Activated T-cell treated with anti-CD3 and anti-CD28 coated beads, Interleukin-2, amount 50 U/mL, for 4 hours (primary cell): ENCODE data around the gene NGF. TPM values are rescaled to one million over a fixed set of nuclear protein-coding genes. Genes with fewer than 3 reads are reported as not detected.

Experiments
- ATAC-seq, 2 donors: fragments of 200-7000 bp; cut with Tn5 transposase; one replicate each; pipeline ENCODE4 v1.10.0; 2021
- DNase-seq: peaks from one replicate; pipeline ENCODE4 v3.0.0-alpha.2; 2020
- H3K27me3 Mint-ChIP-seq: one replicate; pipeline ENCODE4 v1.8.0; 2021; ENCODE audit warnings: low read depth, mixed read lengths
- H3K36me3 Mint-ChIP-seq: one replicate; pipeline ENCODE4 v1.8.0; 2022; ENCODE audit warnings: mixed read lengths; ENCODE audit not compliant: insufficient read depth
- H3K4me1 Mint-ChIP-seq: one replicate; pipeline ENCODE4 v1.8.0; 2021; ENCODE audit warnings: low read depth, mixed read lengths
- H3K4me3 Mint-ChIP-seq: one replicate; pipeline ENCODE4 v1.8.0; 2021; ENCODE audit warnings: mild to moderate bottlenecking, moderate library complexity, mixed read lengths
- H3K9me3 Mint-ChIP-seq: one replicate; pipeline ENCODE4 v1.8.0; 2021; ENCODE audit warnings: mixed read lengths
- total RNA-seq, 3 donors: library from RNA; stranded (reverse); gene quantifications; one replicate each; pipeline ENCODE4 v1.2.1, GENCODE V29; 2021

Gene NGF
- total RNA-seq, 3 donors from 2014 or later, result not detected

DNA sequence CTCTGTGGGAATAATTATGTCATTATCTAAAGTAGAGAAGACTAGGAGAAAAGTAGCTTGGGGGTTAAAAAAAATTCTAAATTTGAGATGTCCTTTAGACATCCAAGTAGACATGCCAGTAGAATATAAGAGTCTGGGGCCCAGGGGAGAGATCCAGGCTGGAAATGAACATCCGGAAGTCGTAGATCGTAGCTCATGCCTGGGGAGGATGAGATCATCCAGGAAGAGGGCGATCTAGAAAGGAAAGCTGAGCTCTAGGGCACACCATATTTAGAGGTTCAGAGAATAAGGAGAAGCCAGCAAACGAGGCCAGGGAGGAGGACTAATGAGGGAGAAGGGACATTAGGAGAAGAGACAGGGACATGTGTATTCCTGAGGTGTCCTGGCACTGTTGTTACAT lies 12.2 kb downstream of the NGF start:
- Mint-ChIP-seq H3K4me3 (no peak overlapping the region), H3K9me3 (no peaks in the 10 kb centered on the region), H3K4me1 (no peaks in the 10 kb centered on the region), H3K27me3 (peaks cover 3% of the 10 kb centered on the region), H3K36me3 (no peaks in the 10 kb centered on the region)
- no peak for DNase-seq
- ATAC-seq, result no peak

GRCh38 chr1:115324649-115325420 lies 13.2 kb downstream of the NGF start:
- no peak for ATAC-seq
- no peak overlapping the region for H3K4me3 Mint-ChIP-seq

DNA sequence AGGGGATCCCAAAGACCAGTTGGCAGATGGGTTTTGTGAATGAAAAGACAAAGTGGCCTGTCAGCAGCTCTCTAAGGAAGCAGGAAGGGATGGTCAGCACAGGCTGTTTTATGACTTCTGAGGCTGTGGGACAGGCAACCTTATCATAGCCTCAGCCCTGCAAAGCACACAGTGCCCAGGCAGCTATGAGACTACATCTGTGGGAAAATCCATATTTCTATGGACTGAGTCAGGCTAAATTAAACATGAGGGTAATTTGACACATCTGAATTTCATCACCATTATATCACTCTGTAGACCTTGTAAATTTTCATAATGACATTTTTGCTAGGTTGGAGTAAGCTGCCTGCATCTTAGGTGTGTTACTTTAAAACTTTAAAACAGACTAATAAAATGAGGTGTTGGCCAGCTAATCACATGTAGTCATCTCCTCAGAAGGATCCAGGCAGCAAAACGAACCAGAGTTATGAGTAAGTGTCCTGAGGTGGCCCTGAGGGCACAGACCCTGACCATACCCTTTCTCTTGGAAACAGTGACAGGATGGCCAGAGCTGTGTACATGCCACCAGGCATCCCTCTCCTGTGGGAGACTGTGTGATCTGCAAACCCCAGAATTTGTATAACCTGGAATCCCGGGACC lies 14.6 kb downstream of the NGF start:
- Mint-ChIP-seq H3K4me3 (no peak overlapping the region), H3K36me3 (no peaks in the 10 kb centered on the region), H3K9me3 (no peaks in the 10 kb centered on the region), H3K27me3 (peaks cover 5% of the 10 kb centered on the region), H3K4me1 (no peaks in the 10 kb centered on the region)
- ATAC-seq (no peak), DNase-seq (no peak)

More at GRCh38 chr1:115324649-115325420, 13.2 kb downstream of the NGF start:
- no peak for DNase-seq
- Mint-ChIP-seq H3K27me3 (peaks cover 3% of the 10 kb centered on the region), H3K36me3 (no peaks in the 10 kb centered on the region), H3K9me3 (no peaks in the 10 kb centered on the region), H3K4me1 (no peaks in the 10 kb centered on the region)

DNA sequence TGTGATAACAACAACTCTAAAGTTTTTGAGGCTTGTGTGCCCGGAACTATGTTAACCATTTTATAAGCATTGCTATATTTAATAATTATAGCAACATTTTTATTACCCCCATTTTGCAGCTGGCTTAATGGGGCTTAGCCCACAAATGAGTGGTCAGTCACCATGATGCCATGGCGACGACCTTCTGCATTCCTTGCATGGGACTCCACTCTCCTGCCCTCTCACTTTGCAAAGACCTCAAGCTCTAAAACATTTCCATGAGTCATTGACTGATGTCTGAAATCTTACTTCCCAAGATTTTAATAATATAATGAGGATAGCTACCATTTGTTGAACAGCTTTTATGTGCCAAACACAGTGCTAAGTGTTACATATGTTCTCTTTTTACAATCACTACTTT lies 15.4 kb downstream of the NGF start:
- ATAC-seq (no peak), DNase-seq (no peak)
- Mint-ChIP-seq H3K4me1 (no peaks in the 10 kb centered on the region), H3K4me3 (no peak overlapping the region), H3K9me3 (no peaks in the 10 kb centered on the region), H3K27me3 (peaks cover 11% of the 10 kb centered on the region), H3K36me3 (no peaks in the 10 kb centered on the region)

- H3K9me3 Mint-ChIP-seq, result no peaks in the 10 kb centered on the region
- no peak for ATAC-seq
- no peak overlapping the region for H3K4me3 Mint-ChIP-seq
- H3K36me3 Mint-ChIP-seq, result no peaks in the 10 kb centered on the region
- no peak for DNase-seq
- H3K27me3 Mint-ChIP-seq, result peaks cover 16% of the 10 kb centered on the region
- H3K4me1 Mint-ChIP-seq, result no peaks in the 10 kb centered on the region
Measured at GRCh38 chr1:115320377-115320776, 17.7 kb downstream of the NGF start.

DNA sequence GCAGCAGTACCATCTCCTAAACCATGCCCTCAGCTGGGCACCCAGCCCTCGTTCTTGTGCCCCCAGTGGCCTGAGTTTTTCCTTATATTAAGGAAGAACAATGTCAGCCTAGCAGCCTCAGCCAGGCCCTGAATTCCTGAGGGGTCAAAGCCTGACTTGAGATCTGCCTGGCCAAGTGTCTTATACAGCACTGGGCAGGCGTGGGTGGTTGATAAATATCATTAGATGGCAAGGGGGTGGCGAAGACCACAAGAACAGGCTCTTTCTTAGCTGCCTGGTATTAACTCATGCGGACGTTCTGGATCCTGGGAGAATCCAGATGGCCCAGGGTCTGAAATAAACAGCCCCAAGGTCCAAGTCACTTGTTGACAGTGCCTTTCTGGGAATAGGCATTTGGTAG lies 18.3 kb downstream of the NGF start:
- DNase-seq (no peak), ATAC-seq (no peak)
- Mint-ChIP-seq H3K27me3 (peaks cover 16% of the 10 kb centered on the region), H3K9me3 (no peaks in the 10 kb centered on the region), H3K4me1 (no peaks in the 10 kb centered on the region), H3K4me3 (no peak overlapping the region), H3K36me3 (no peaks in the 10 kb centered on the region)

GRCh38 chr1:115317101-115318012 lies 20.7 kb downstream of the NGF start:
- Mint-ChIP-seq H3K4me1 (no peaks in the 10 kb centered on the region), H3K9me3 (no peaks in the 10 kb centered on the region), H3K36me3 (no peaks in the 10 kb centered on the region), H3K27me3 (peaks cover 16% of the 10 kb centered on the region), H3K4me3 (no peak overlapping the region)
- DNase-seq, result no peak
- ATAC-seq, result no peak

DNA sequence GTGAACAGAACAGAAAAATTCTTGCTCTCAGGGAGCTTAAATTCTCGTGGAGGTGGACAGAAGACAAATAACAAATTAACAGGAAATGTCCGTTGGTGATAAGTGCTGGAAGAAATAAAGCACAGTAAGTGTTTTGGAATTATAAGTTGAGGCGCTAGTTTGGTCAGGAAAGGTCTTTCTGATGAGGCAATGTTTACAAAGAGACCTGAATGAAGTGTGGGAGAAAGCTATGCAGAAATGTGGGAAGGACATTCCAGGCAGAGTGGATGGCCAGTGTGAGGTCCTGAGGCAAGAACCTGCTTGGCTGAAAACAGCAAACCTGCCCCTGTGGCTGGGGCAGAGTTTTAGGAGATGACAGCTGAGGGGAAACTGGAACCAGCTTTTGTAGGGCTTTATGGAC lies 23.3 kb downstream of the NGF start:
- no peak for DNase-seq
- peaks cover 16% of the 10 kb centered on the region for H3K27me3 Mint-ChIP-seq
- H3K9me3 Mint-ChIP-seq, result no peaks in the 10 kb centered on the region
- H3K4me3 Mint-ChIP-seq, result no peak overlapping the region
- no peaks in the 10 kb centered on the region for H3K36me3 Mint-ChIP-seq
- no peak for ATAC-seq
- H3K4me1 Mint-ChIP-seq, result no peaks in the 10 kb centered on the region

DNA sequence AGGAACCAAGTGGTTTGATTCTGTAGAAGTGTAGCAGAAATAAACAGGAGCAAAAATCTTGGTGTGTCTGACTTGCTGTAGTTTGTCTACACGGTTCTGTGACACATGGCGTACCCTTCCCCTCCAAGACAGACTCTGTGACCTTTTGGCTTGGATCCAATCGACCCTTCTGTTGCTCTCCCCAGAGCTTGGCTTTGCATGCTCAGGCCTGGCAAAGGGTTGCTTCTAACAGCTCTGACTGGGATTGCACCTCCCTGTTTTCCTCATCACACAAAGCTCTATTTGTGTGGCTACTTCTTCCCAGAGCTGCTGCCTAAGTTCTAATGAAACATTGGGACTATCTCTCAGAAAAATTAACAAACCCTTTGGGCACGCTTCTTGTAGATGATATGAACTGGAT lies 24.0 kb downstream of the NGF start:
- H3K9me3 Mint-ChIP-seq, result no peaks in the 10 kb centered on the region

DNA sequence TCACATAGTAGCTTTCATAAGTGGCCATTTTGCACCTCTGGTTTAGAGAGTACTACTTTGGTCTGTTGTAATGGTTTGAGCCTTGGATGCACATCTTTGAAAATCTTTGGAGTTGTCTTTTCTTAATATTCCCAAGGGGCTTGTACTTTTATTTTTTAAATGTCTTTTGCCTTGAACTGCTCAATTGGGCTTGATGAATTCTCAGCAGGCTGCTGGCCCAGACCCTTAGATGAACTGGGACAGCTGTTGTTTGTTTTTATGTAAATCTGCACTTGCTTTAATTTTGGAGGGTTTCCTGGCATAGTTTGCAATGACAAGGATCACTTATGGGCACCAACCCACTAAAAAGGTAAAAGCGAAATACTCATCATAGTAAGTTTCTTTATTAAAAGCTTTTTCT lies 24.9 kb downstream of the NGF start:
- no peak overlapping the region for H3K4me3 Mint-ChIP-seq
- no peaks in the 10 kb centered on the region for H3K9me3 Mint-ChIP-seq
- no peak for DNase-seq
- no peak for ATAC-seq
- no peaks in the 10 kb centered on the region for H3K36me3 Mint-ChIP-seq
- no peaks in the 10 kb centered on the region for H3K4me1 Mint-ChIP-seq
- peaks cover 9% of the 10 kb centered on the region for H3K27me3 Mint-ChIP-seq

More for the DNA sequence above, 24.0 kb downstream of the NGF start:
- H3K4me1 Mint-ChIP-seq, result no peaks in the 10 kb centered on the region
- peaks cover 14% of the 10 kb centered on the region for H3K27me3 Mint-ChIP-seq
- H3K36me3 Mint-ChIP-seq, result no peaks in the 10 kb centered on the region
- ATAC-seq (no peak), DNase-seq (no peak)
- no peak overlapping the region for H3K4me3 Mint-ChIP-seq

- Mint-ChIP-seq H3K4me3 (no peak overlapping the region), H3K36me3 (no peaks in the 10 kb centered on the region), H3K27me3 (peaks cover 6% of the 10 kb centered on the region), H3K4me1 (no peaks in the 10 kb centered on the region), H3K9me3 (no peaks in the 10 kb centered on the region)
- DNase-seq (no peak), ATAC-seq (no peak)
Measured at GRCh38 chr1:115312742-115313141, 25.3 kb downstream of the NGF start.

- no peaks in the 10 kb centered on the region for H3K4me1 Mint-ChIP-seq
- no peaks in the 10 kb centered on the region for H3K27me3 Mint-ChIP-seq
- H3K4me3 Mint-ChIP-seq, result no peak overlapping the region
- ATAC-seq (no peak), DNase-seq (no peak)
- H3K9me3 Mint-ChIP-seq, result no peaks in the 10 kb centered on the region
- no peaks in the 10 kb centered on the region for H3K36me3 Mint-ChIP-seq
Measured at GRCh38 chr1:115311474-115311989, 26.5 kb downstream of the NGF start.

GRCh38 chr1:115310581-115311473 lies 27.2 kb downstream of the NGF start:
- no peak overlapping the region for H3K4me3 Mint-ChIP-seq
- ATAC-seq (no peak), DNase-seq (no peak)
- no peaks in the 10 kb centered on the region for H3K36me3 Mint-ChIP-seq
- no peaks in the 10 kb centered on the region for H3K27me3 Mint-ChIP-seq
- H3K4me1 Mint-ChIP-seq, result no peaks in the 10 kb centered on the region
- H3K9me3 Mint-ChIP-seq, result no peaks in the 10 kb centered on the region
